SK-N-SH treated with all-trans-retinoic acid at 6 μM for 48 hours (cell line): ENCODE data around the gene SMYD3.

Source experiments
- ATAC-seq: fragments of 200-7000 bp; cut with Tn5 transposase; 3 replicates; pipeline ENCODE4 v1.9.1; 2020; ENCODE audit warnings: mild to moderate bottlenecking, moderate library complexity
- ARNTL ChIP-seq: fragments of 450-650 bp; formaldehyde crosslinking; IDR thresholded peaks from 2 replicates; pipeline ENCODE4 v1.5.0; 2020; ENCODE audit warnings: low read depth, mild to moderate bottlenecking, moderate library complexity, borderline replicate concordance
- CREB5 ChIP-seq: fragments of 250-450 bp; sonication (Bioruptor Pico); IDR thresholded peaks from 2 replicates; pipeline ENCODE4 v1.5.1; 2020; ENCODE audit warnings: low read depth, mild to moderate bottlenecking, moderate library complexity
- CSRNP3 ChIP-seq: fragments of 250-450 bp; sonication (Bioruptor Pico); IDR thresholded peaks from 2 replicates; pipeline ENCODE4 v1.5.1; 2021; ENCODE audit warnings: mild to moderate bottlenecking, moderate library complexity
- GLIS3 ChIP-seq: fragments of 250-450 bp; sonication (Bioruptor Pico); IDR thresholded peaks from 2 replicates; pipeline ENCODE4 v1.5.0; 2020; ENCODE audit warnings: mild to moderate bottlenecking, moderate library complexity
- ISL1 ChIP-seq: fragments of 250-450 bp; sonication (Bioruptor Pico); IDR thresholded peaks from 2 replicates; pipeline ENCODE4 v2.1.2; 2022; ENCODE audit warnings: mild to moderate bottlenecking, moderate library complexity
- OSR1 ChIP-seq: fragments of 250-450 bp; sonication (Bioruptor Pico); IDR thresholded peaks from 2 replicates; pipeline ENCODE4 v1.8.0; 2022; ENCODE audit warnings: moderate library complexity, mild to moderate bottlenecking, inconsistent platforms
- PATZ1 ChIP-seq: fragments of 250-450 bp; sonication (Bioruptor Pico); IDR thresholded peaks from 2 replicates; pipeline ENCODE4 v1.8.0; 2020; ENCODE audit warnings: mild to moderate bottlenecking, moderate library complexity, borderline replicate concordance
- POU6F1 ChIP-seq: fragments of 250-450 bp; sonication (Bioruptor Pico); IDR thresholded peaks from 2 replicates; pipeline ENCODE4 v1.8.0; 2021; ENCODE audit warnings: low read depth, mild to moderate bottlenecking, moderate library complexity, borderline replicate concordance
- SNAI2 ChIP-seq: fragments of 250-450 bp; sonication (Bioruptor Pico); IDR thresholded peaks from 2 replicates; pipeline ENCODE4 v1.5.0; 2020; ENCODE audit warnings: mild to moderate bottlenecking, moderate library complexity
- TOX ChIP-seq: fragments of 250-450 bp; sonication (Bioruptor Pico); IDR thresholded peaks from 2 replicates; pipeline ENCODE4 v1.8.0; 2021; ENCODE audit warnings: mild to moderate bottlenecking, moderate library complexity, borderline replicate concordance
- TSHZ2 ChIP-seq: fragments of 250-450 bp; sonication (Bioruptor Pico); IDR thresholded peaks from 2 replicates; pipeline ENCODE4 v1.5.0; 2020; ENCODE audit warnings: mild to moderate bottlenecking, moderate library complexity
- ZFP3 ChIP-seq: fragments of 250-450 bp; sonication (Bioruptor Pico); IDR thresholded peaks from 2 replicates; pipeline ENCODE4 v1.5.0; 2020; ENCODE audit warnings: mild to moderate bottlenecking, moderate library complexity
- ZFP30 ChIP-seq: fragments of 450-650 bp; formaldehyde crosslinking; IDR thresholded peaks from 2 replicates; pipeline ENCODE4 v1.5.0; 2022; ENCODE audit warnings: mild to moderate bottlenecking, moderate library complexity
- ZNF70 ChIP-seq: fragments of 450-650 bp; formaldehyde crosslinking; IDR thresholded peaks from 2 replicates; pipeline ENCODE4 v1.5.0; 2020; ENCODE audit warnings: mild to moderate bottlenecking, moderate library complexity

The SMYD3 gene

GRCh38 chr1:245853291-245853690, 653.8 kb downstream of the SMYD3 start:
- ATAC-seq, result no peak
- no peak for TF ChIP-seq OSR1 (CRISPR knock-in tag)
- TF ChIP-seq TOX (CRISPR knock-in tag), result no peak
- no peak for TF ChIP-seq CREB5 (CRISPR knock-in tag)
- no peak for TF ChIP-seq POU6F1
- no peak for TF ChIP-seq SNAI2 (CRISPR knock-in tag)
- no peak for TF ChIP-seq PATZ1 (CRISPR knock-in tag)
- TF ChIP-seq ZFP3, result no peak
- no peak for TF ChIP-seq TSHZ2 (CRISPR knock-in tag)
- TF ChIP-seq ISL1 (CRISPR knock-in tag), result no peak

GRCh38 chr1:245843101-245843500, 664.0 kb downstream of the SMYD3 start:
- TF ChIP-seq POU6F1, result no peak
- no peak for TF ChIP-seq CSRNP3 (CRISPR knock-in tag)
- no peak for TF ChIP-seq OSR1 (CRISPR knock-in tag)
- TF ChIP-seq TSHZ2 (CRISPR knock-in tag), result no peak
- TF ChIP-seq GLIS3, result no peak
- no peak for TF ChIP-seq ARNTL (CRISPR knock-in tag)
- TF ChIP-seq, all 23 proteins: peak for 0
- ATAC-seq, result no peak

- ATAC-seq, result no peak
- TF ChIP-seq ZNF70 (no peak), PATZ1 (CRISPR knock-in tag) (no peak), ZFP30 (no peak)
Observed at GRCh38 chr1:245842106-245842505, 665.0 kb downstream of the SMYD3 start.
